Stimulated activated CD8-positive, alpha-beta memory T cell treated with anti-CD3 and anti-CD28 coated beads, Interleukin-12 subunit alpha, Interleukin-12 subunit beta, amount 100 ng/mL, for 24 hours (primary cell): ENCODE results near the gene DSTYK.
"Not testable (repeated sequence)": the region's sequence is repeated elsewhere in the genome, so short reads cannot be mapped to it uniquely, and the experiment has no call there.

Source experiments
- DNase-seq: peaks from one replicate; pipeline ENCODE4 v3.0.0-alpha.2; 2020; ENCODE audit errors: extremely low read depth

Gene DSTYK

GRCh38 chr1:205216588-205216987 is 5.1 kb upstream of the DSTYK start:
- no peak for DNase-seq

- DNase-seq, result no peak
These were observed 3.3 kb upstream of the DSTYK start for GRCh38 chr1:205214756-205215155.

DNA sequence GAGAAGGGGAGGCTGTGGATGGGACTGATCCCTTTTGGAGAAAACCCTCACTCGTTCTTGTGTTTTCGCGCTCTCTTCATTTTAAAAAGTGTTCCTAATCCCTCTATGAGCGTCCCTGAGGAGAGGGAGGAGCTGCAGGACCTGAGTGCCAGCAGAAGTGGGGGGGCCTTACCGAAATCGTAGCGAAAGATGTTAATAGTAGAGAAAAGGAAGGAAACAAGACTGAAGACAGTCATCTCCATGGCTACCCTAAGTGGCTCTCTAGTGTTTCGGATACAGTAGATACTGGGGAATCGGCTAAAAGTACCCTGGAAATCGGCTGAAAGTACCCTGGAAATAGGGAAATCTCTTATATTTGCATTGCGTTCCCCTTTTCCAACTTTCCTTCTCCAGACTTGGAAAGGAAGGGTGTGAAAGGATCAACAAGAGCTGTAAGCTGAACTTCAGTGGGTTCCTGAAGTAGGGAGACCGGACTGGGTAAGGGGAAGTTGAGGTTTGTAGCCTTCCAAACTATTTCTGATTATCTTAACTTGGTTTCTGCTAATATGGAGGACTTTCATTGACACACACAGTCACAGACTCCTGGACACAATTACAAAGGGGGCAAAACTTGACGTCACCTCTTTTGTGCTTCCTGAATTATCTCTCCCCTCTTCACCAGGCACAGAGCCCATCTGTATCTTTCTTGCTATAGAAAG is 486 bp upstream of the DSTYK start:
- no peak for DNase-seq

GRCh38 chr1:205210756-205211168 is 740 bp downstream of the DSTYK start:
- no peak for DNase-seq

DNA sequence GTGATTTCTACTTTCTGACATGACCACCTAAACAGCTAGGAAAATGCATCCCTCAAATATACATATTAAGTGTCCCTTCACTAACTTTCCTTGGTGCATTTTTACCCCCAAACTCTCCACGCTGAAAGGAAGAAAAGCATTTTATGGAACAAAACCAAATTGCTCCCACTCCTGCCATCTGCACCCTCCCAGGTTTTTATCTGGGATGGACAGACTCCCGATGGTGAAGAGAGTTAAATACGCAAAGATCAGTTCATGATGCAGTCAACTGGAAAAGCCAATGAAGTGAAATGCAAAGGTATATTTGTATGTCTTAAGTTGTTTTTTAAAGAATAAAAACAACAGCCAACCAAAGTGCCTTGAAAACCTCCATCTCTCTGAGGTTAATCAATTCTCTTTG is 2.7 kb downstream of the DSTYK start:
- DNase-seq, result no peak

GRCh38 chr1:205205055-205205454 is 6.4 kb downstream of the DSTYK start:
- no peak for DNase-seq

GRCh38 chr1:205204552-205204951 is 7.0 kb downstream of the DSTYK start:
- no peak for DNase-seq

DNA sequence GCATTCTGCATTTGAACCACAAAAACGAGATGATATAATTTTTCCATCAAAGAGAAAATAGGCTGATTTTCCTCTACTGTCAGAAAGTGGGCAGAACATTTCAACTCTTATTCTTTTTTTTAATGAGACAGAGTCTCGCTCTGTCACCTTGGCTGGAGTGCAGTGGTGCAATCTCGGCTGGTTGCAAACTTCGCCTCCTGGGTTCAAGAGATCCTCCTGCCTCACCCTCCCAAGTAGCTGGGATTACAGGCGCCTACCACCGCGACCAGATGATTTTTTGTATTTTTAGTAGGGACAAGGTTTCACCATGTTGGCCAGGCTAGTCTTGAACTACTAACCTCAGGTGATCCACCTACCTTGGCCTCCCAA is 11.6 kb downstream of the DSTYK start:
- DNase-seq, result no peak

DNA sequence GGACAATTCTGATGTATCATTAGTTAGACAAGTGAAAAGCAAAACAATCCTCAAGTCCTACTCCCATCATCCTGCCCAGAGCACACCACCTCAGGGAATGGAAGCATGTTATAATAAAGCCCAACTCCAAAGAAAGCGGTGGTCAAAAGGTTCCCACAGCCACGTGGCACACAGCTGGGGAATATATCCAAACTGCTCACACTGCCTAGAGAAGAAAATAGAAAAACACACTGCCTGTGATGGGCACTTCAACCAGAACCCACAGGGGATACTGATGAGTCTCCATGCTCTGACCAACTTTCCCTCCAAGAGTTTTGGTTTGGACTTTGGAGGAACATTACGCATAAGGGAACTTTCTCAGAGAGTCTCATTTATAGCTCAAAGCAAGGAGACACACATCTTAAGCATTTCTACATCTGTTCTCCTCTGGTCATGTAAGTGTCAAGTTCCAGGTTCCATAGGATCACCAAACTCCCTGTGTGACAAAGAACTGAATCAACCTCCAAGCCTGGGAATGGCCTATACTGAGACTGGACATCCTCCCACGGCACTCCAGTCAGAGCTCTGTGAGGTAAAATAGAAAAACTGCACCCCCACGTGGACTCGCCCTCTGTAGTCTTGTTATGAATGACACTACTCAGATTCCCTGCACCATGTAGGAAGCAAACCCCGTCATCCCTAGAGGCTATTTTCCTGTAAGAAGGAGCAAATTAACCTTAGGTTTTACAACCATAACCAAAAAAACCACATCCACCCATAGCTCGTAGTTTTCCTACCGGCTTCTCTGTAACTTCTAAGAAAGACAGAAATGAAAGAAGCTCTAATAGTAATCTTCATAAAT is 12.2 kb downstream of the DSTYK start:
- no peak for DNase-seq

DNA sequence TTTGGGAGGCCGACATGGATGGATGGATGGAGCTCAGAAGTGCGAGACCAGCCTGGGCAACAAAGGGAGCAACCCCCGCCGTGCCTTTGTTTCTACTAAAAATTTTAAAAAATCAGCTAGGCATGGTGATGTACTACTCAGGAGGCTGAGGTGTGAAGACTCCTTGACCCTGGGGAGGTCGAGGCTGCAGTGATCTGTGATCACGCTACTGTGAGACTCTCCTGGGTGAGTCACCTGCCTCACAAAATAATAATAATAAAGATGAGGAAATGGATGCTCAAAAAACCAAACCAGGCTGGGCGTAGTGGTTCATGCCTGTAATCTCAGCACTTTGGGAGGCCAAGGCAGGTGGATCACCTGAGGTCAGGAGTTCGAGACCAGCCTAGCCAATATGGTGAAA is 19.2 kb downstream of the DSTYK start:
- DNase-seq, result no peak

DNA sequence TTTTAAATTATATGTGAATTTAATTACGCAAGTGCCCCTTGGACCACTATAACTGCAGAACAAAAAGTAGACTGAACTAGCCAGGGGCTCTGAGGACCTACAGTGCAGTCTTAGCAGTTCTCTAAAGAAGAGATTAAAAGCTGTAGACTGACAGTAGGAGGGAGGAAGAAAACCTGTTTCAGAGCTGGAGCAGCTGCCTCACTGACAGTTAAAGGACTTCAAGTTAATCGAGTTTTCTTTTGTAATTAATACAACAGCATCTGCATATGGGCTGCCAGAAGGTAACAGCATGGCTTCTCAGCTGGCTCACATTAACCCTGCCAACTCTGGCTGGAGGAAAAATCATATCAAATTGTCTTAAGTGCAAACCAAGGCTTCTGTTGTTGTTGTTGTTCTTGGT is 19.9 kb downstream of the DSTYK start:
- no peak for DNase-seq

GRCh38 chr1:205190845-205191577 is 20.5 kb downstream of the DSTYK start:
- no peak for DNase-seq

- DNase-seq, result no peak
These were observed 22.4 kb downstream of the DSTYK start for GRCh38 chr1:205189131-205189530.

DNA sequence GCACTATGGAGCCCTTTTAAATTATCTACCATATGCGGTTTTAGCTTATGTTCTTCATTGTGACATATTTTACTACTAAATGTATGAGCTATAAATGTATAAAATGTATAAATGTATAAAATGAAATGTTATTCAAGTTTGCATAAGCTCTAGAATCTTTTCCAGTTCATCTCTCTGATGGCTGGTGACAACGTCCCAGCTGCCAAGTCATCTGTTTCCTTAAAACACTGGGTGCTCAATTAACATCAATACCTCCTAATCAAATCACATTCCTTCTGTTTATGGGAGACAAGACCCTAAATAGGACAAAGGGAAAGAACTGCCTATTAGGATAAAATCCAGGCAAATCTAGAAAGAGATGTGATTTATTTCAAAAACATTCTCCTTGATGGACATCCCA is 22.9 kb downstream of the DSTYK start:
- no peak for DNase-seq

- no peak for DNase-seq
These were observed 23.4 kb downstream of the DSTYK start for GRCh38 chr1:205188098-205188497.

DNA sequence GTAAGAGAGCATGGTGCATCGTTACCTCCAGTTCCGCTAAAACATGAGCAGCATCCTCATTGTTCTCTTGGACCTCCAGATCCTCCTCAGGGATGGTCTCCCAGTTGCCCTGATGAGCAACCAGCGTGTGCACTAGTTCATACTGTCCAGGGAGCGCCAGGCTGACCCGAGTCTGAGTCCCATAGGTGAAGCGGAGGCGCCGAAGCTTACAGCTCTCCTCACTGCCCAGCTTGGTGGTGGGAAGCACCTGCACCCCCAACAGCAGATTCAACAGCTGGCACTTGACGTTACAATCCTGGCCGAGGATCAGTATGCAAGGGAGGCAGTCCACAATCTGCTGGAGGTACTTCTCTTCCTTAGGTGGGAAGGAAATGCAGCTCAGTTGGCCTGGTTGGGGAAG is 24.1 kb downstream of the DSTYK start:
- no peak for DNase-seq

DNA sequence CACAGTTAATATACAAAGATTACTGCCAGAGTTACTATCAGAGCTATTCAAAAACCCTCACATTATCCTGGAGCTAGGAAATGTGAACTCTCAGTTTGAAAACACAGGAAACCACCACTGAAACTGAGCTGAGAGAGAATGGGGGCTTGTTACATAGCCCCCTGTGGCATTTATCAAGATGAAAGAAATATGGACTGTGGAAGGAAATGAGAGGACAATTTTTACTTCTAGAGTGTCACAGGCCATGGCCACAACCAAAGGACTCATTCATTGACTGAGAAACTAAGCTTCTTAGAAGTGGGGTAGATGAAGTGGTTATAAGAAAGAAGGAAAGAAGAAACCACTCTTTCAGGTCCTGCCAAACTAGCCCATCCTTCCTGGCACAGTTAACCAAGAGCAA is 25.3 kb downstream of the DSTYK start:
- no peak for DNase-seq

- no peak for DNase-seq
These were observed 27.7 kb downstream of the DSTYK start for GRCh38 chr1:205183676-205184335.

DNA sequence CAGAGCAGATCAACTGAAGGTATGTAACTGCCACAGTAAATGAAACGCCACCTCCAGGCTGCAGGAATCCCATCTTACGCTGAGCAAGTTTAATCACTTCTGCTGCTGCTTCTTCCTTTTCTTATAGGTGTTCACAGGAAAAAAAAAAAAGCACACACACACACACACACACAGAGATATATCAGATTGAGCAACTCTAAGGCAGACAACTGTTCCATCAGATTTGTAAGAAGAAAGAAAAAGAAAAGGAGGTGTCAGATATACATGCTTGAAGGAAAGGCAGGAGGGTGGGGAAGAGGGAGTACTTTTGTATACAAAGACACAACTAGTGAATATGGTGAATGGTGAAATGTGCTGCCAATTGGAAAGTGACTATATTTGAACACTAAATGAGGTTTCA is 28.6 kb downstream of the DSTYK start:
- DNase-seq, result no peak

- not testable (repeated sequence) for DNase-seq
These were observed 31.2 kb downstream of the DSTYK start for GRCh38 chr1:205180331-205180730.

- no peak for DNase-seq
These were observed 31.7 kb downstream of the DSTYK start for GRCh38 chr1:205179842-205180241.

DNA sequence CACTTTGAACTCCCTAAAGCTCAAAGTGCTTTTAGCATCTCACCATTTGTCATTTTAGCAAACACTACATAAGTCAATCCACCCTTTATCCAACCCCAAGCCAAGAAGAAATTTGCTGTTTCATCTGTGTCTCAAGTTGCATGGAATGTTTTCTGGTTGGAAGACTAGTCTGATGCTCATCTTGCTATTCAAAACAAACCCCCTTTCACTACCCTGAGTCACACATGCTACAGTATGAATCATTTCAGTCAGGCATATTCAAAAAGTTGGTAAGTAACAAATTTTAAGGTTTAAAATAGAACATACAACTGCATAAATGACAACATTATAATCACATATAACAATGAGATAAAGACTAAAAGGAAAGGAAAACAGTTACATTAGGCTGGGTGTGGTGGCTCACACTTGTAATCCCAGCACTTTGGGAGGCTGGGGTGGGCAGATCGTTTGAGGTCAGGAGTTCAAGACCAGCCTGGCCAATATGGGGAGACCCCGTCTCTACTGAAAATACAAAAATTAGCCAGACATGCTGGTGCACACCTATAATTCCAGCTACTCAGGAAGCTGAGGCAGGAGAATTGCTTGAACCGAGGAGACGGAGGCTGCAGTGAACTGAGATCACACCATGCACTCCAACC is 38.7 kb downstream of the DSTYK start:
- DNase-seq, result no peak
